ENCODE data around the gene HACD4. TPM values are rescaled to one million over a fixed set of nuclear protein-coding genes. Genes with fewer than 3 reads are reported as not detected.

The HACD4 gene
- total RNA-seq, 1 donor from 2014 or later, result 0.46 TPM

GRCh38 chr9:20994486-20994885 is 37.0 kb downstream of the HACD4 start:
- Histone ChIP-seq H3K4me3 (ENCODE audit: low read depth, low read length) (no peak overlapping the region), H3K27me3 (ENCODE audit: control insufficient read depth, insufficient read depth, low read length) (no peaks in the 10 kb centered on the region), H3K36me3 (ENCODE audit: control insufficient read depth, insufficient read depth, low read length) (no peaks in the 10 kb centered on the region)
- no peak for TF ChIP-seq CTCF (IDR thresholded peaks at IDR 0.05; ENCODE audit: insufficient read depth, low read length, poor library complexity, severe bottlenecking)
- no peak for DNase-seq (ENCODE audit: low read depth)

GRCh38 chr9:20990867-20991266 is 40.6 kb downstream of the HACD4 start:
- DNase-seq (ENCODE audit: low read depth), result no peak
- H3K4me3 ChIP-seq (ENCODE audit: low read depth, low read length), result no peak overlapping the region
- H3K27me3 ChIP-seq (ENCODE audit: control insufficient read depth, insufficient read depth, low read length), result no peaks in the 10 kb centered on the region
- TF ChIP-seq CTCF (IDR thresholded peaks at IDR 0.05; ENCODE audit: insufficient read depth, low read length, poor library complexity, severe bottlenecking), result no peak
- no peaks in the 10 kb centered on the region for H3K36me3 ChIP-seq (ENCODE audit: control insufficient read depth, insufficient read depth, low read length)

- no peak for DNase-seq (ENCODE audit: low read depth)
- H3K27me3 ChIP-seq (ENCODE audit: control insufficient read depth, insufficient read depth, low read length), result no peaks in the 10 kb centered on the region
- no peak overlapping the region for H3K4me3 ChIP-seq (ENCODE audit: low read depth, low read length)
- no peak for TF ChIP-seq CTCF (IDR thresholded peaks at IDR 0.05; ENCODE audit: insufficient read depth, low read length, poor library complexity, severe bottlenecking)
- H3K36me3 ChIP-seq (ENCODE audit: control insufficient read depth, insufficient read depth, low read length), result no peaks in the 10 kb centered on the region
Observed at GRCh38 chr9:20989923-20990341, 41.5 kb downstream of the HACD4 start.

- no peak for TF ChIP-seq CTCF (IDR thresholded peaks at IDR 0.05; ENCODE audit: insufficient read depth, low read length, poor library complexity, severe bottlenecking)
- Histone ChIP-seq H3K27me3 (ENCODE audit: control insufficient read depth, insufficient read depth, low read length) (no peaks in the 10 kb centered on the region), H3K36me3 (ENCODE audit: control insufficient read depth, insufficient read depth, low read length) (no peaks in the 10 kb centered on the region), H3K4me3 (ENCODE audit: low read depth, low read length) (no peak overlapping the region)
- DNase-seq (ENCODE audit: low read depth), result no peak
Observed at GRCh38 chr9:20988671-20989315, 42.6 kb downstream of the HACD4 start.

GRCh38 chr9:20988061-20988460 is 43.4 kb downstream of the HACD4 start:
- H3K4me3 ChIP-seq (ENCODE audit: low read depth, low read length), result no peak overlapping the region
- no peak for DNase-seq (ENCODE audit: low read depth)
- no peaks in the 10 kb centered on the region for H3K27me3 ChIP-seq (ENCODE audit: control insufficient read depth, insufficient read depth, low read length)
- TF ChIP-seq CTCF (IDR thresholded peaks at IDR 0.05; ENCODE audit: insufficient read depth, low read length, poor library complexity, severe bottlenecking), result no peak
- no peaks in the 10 kb centered on the region for H3K36me3 ChIP-seq (ENCODE audit: control insufficient read depth, insufficient read depth, low read length)

GRCh38 chr9:20987521-20987920 is 43.9 kb downstream of the HACD4 start:
- no peak for DNase-seq (ENCODE audit: low read depth)
- no peaks in the 10 kb centered on the region for H3K36me3 ChIP-seq (ENCODE audit: control insufficient read depth, insufficient read depth, low read length)
- H3K4me3 ChIP-seq (ENCODE audit: low read depth, low read length), result no peak overlapping the region
- TF ChIP-seq CTCF (IDR thresholded peaks at IDR 0.05; ENCODE audit: insufficient read depth, low read length, poor library complexity, severe bottlenecking), result no peak
- H3K27me3 ChIP-seq (ENCODE audit: control insufficient read depth, insufficient read depth, low read length), result no peaks in the 10 kb centered on the region

Measured in kidney epithelial cell (primary cell).